Bladder microvascular endothelial cell (primary cell): ENCODE results near the gene RGS2. TPM values are rescaled to one million over a fixed set of nuclear protein-coding genes. Genes with fewer than 3 reads are reported as not detected.

Experiments used
- total RNA-seq: library from RNA; depleted of rRNA; stranded (reverse); fragments of >200 nt; gene quantifications from 2 replicates; pipeline ENCODE4 v1.2.3, GENCODE V29; 2014

The RGS2 gene, protein sequence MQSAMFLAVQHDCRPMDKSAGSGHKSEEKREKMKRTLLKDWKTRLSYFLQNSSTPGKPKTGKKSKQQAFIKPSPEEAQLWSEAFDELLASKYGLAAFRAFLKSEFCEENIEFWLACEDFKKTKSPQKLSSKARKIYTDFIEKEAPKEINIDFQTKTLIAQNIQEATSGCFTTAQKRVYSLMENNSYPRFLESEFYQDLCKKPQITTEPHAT
- 2.1 and 7.3 TPM in 2 replicates for total RNA-seq

DNA sequence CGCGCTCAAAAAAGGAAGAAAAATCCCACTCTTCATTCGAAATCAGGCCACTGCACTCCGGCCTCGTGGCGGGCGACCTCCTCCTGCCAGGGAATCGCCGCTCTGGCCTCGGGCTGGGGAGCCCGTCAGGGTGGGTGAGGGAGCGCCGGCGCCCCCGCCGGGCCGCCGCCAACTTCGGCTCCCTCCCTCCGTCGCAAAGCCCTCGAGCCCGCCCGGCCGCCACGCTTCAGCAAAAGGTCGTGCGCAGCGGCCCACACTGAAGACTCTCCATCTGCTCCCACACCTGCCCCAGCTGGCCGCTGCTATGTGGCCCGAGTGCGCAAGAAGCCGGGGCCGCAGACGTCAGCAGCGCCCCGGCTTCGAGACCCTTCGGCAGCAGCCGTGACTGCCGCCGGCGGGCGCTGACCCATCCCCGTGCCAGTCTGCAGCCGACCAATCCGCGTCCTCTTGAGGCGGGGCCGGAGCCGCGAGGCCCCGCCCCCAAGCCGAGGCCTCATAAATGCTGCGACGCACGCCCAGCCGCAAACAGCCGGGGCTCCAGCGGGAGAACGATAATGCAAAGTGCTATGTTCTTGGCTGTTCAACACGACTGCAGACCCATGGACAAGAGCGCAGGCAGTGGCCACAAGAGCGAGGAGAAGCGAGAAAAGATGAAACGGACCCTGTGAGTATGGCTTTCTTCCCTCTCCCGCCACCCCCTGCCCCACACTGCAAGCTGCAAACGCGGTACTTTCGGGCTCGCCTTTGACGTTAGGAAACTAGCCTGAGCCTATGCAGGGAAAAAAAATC, at the start of gene RGS2:
Gene RGS2, plus strand, starts transcription at position 522 of the 789 bp plus-strand sequence. Its CDS starts 33 bp downstream, at position 555.

Other genes starting within 250 kb of the RGS2 start
- gene RGS1, start 233.3 kb upstream of the RGS2 start, total RNA-seq, result not detected in 2 replicates
- gene RGS13, start 172.9 kb upstream of the RGS2 start, total RNA-seq, result not detected in 2 replicates